Right kidney (tissue), 1 donor: Measurements from ENCODE around the gene PARP6.
"Not testable (repeated sequence)": the region's sequence is repeated elsewhere in the genome, so short reads cannot be mapped to it uniquely, and the experiment has no call there.

ENCODE experiments used
- DNase-seq: peaks from one replicate; pipeline ENCODE4 v3.0.0-alpha.2; 2016

PARP6 gene

GRCh38 chr15:72284781-72285180 lies 12.4 kb upstream of the PARP6 start:
- DNase-seq: no peak

GRCh38 chr15:72281713-72282112 lies 9.4 kb upstream of the PARP6 start:
- no peak for DNase-seq

- no peak for DNase-seq
Measured at GRCh38 chr15:72280751-72281150, 8.4 kb upstream of the PARP6 start.

GRCh38 chr15:72278737-72279136 lies 6.4 kb upstream of the PARP6 start:
- no peak for DNase-seq

GRCh38 chr15:72276326-72276700 lies 4.0 kb upstream of the PARP6 start:
- no peak for DNase-seq

- not testable (repeated sequence) for DNase-seq
Measured at GRCh38 chr15:72275635-72276325, 3.4 kb upstream of the PARP6 start.

GRCh38 chr15:72272997-72273352 lies 621 bp upstream of the PARP6 start:
- DNase-seq: no peak

GRCh38 chr15:72271895-72272212 lies 500 bp downstream of the PARP6 start:
- DNase-seq: no peak

- DNase-seq: no peak
Measured at GRCh38 chr15:72271221-72271620, 1.1 kb downstream of the PARP6 start.

GRCh38 chr15:72269739-72270138 lies 2.6 kb downstream of the PARP6 start:
- DNase-seq: no peak

GRCh38 chr15:72265031-72265430 lies 7.3 kb downstream of the PARP6 start:
- no peak for DNase-seq

GRCh38 chr15:72252663-72253299 lies 19.6 kb downstream of the PARP6 start:
- DNase-seq: no peak

- no peak for DNase-seq
Measured at GRCh38 chr15:72249142-72249810, 23.1 kb downstream of the PARP6 start.

- no peak for DNase-seq
Measured at GRCh38 chr15:72248514-72248913, 23.8 kb downstream of the PARP6 start.

- DNase-seq: no peak
Measured at GRCh38 chr15:72242775-72243370, 29.5 kb downstream of the PARP6 start.

- DNase-seq: no peak
Measured at GRCh38 chr15:72239652-72240051, 32.7 kb downstream of the PARP6 start.

GRCh38 chr15:72238586-72238985 lies 33.8 kb downstream of the PARP6 start:
- no peak for DNase-seq

GRCh38 chr15:72237853-72238224 lies 34.5 kb downstream of the PARP6 start:
- DNase-seq: no peak

GRCh38 chr15:72237029-72237852 lies 35.1 kb downstream of the PARP6 start:
- no peak for DNase-seq

- DNase-seq: no peak
Measured at GRCh38 chr15:72236381-72237003, 35.9 kb downstream of the PARP6 start.

GRCh38 chr15:72235298-72235697 lies 37.1 kb downstream of the PARP6 start:
- DNase-seq: no peak

- no peak for DNase-seq
Measured at GRCh38 chr15:72233769-72234168, 38.6 kb downstream of the PARP6 start.
